Esophagus squamous epithelium (tissue), 5 donors: ENCODE data around the gene B4GALNT2. TPM values are rescaled to one million over a fixed set of nuclear protein-coding genes. Genes with fewer than 3 reads are reported as not detected.

ENCODE experiments used
- DNase-seq: peaks from one replicate; lab custom pipeline; 2025; lab: John Stamatoyannopoulos, UW
- H3K27ac ChIP-seq, 4 donors: fragments of 200-600 bp; sonication (generic); one replicate each; pipeline ENCODE4 v1.5.1; 2016 to 2019; ENCODE audit warnings: mild to moderate bottlenecking in 1 of 4
- H3K27me3 ChIP-seq, 4 donors: fragments of 200-600 bp; sonication (generic); 1 replicate in 3 of 4; 2 replicates in 1 of 4; pipeline versions ENCODE4 v1.5.1 to v1.6.0; 2017 to 2021; ENCODE audit warnings: antibody characterized with exemption in 1 of 4
- H3K36me3 ChIP-seq, 3 donors: fragments of 200-600 bp; sonication (generic); one replicate each; pipeline ENCODE4 v1.5.1; 2016 to 2019
- H3K4me1 ChIP-seq, 3 donors: fragments of 200-600 bp; sonication (generic); one replicate each; pipeline ENCODE4 v1.5.1; 2017 to 2019
- H3K4me3 ChIP-seq, 4 donors: fragments of 200-600 bp; sonication (generic); 1 replicate in 3 of 4; 2 replicates in 1 of 4; pipeline ENCODE4 v1.5.1; 2016 to 2019; ENCODE audit warnings: mild to moderate bottlenecking in 2 of 4, moderate library complexity in 1 of 4
- H3K9me3 ChIP-seq, 3 donors: fragments of 200-600 bp; sonication (generic); one replicate each; pipeline ENCODE4 v1.5.1; 2016 to 2019
- CTCF ChIP-seq, 6 experiments: fragments of 450-650 bp in 4 of 6; fragments of 200-600 bp in 2 of 6; sonication (generic) in 2 of 6; IDR thresholded peaks; one replicate each; pipeline ENCODE4 v1.5.1; 2016 to 2019; ENCODE audit warnings: antibody characterized with exemption in 6 of 6, mild to moderate bottlenecking in 4 of 6, moderate library complexity in 4 of 6
- POLR2A ChIP-seq, 4 donors: fragments of 450-650 bp; IDR thresholded peaks; one replicate each; pipeline ENCODE4 v1.6.1; 2017; ENCODE audit warnings: antibody characterized with exemption in 4 of 4, mild to moderate bottlenecking in 4 of 4, moderate library complexity in 3 of 4
- WGBS, 2 donors: methylation state at CpG; one replicate each; pipeline ENCODE4 v1.1.5; 2018; 5-methylcytosine and 5-hydroxymethylcytosine counted together
- intact Hi-C: fragments of 100-400 bp; cut with DNase I; formaldehyde crosslinking; loops from one replicate; pipeline ENCODE4 v1.15.0; 2022
- total RNA-seq, 4 donors: library from RNA; depleted of rRNA; stranded (reverse); fragments of >200 nt; gene quantifications; one replicate each; pipeline ENCODE4 v1.1.0, GENCODE V29; 2016
- donor health status: DM: yes; HTN: yes; CAD: no.

Gene B4GALNT2
- total RNA-seq, 4 donors from 2014 or later, result 0.04 TPM; not detected in 3

- Histone ChIP-seq H3K36me3 (peaks cover 0 to 8% (median 0%) of the 10 kb centered on the region in 3 donors), H3K27ac (no peak overlapping the region), H3K4me3 (no peak overlapping the region), H3K27me3 (peaks cover 7 to 100% (median 14%) of the 10 kb centered on the region in 4 donors), H3K4me1 (peaks cover 13 to 41% (median 24%) of the 10 kb centered on the region in 3 donors), H3K9me3 (no peaks in the 10 kb centered on the region)
- no peak for DNase-seq
- WGBS, 2 donors, result 63 to 78% methylated on average over 7 of the region's 8 CpGs
- TF ChIP-seq CTCF (IDR thresholded peaks at IDR 0.05) (no peak), POLR2A (IDR thresholded peaks at IDR 0.05) (no peak)
- intact Hi-C loops, result no loop called here
Observed at GRCh38 chr17:49225554-49226236, 93.1 kb downstream of the B4GALNT2 start.

Other genes starting within 250 kb of the B4GALNT2 start
- gene ATP5MC1, start 240.0 kb upstream of the B4GALNT2 start, total RNA-seq, result 100 to 1,000 TPM; 111 to 210 (median 162) TPM
- 10 to 100 TPM; 45.3 to 57.6 (median 53.3) TPM for gene UBE2Z, start 224.4 kb upstream of the B4GALNT2 start, total RNA-seq
- gene SNF8, start 187.9 kb upstream of the B4GALNT2 start, total RNA-seq, result 10 to 100 TPM; 39.0 to 64.7 (median 60.4) TPM
- not detected for gene GIP, start 164.2 kb upstream of the B4GALNT2 start, total RNA-seq
- gene IGF2BP1, start 135.4 kb upstream of the B4GALNT2 start, total RNA-seq, result not detected
- 1 to 10 TPM in 2 of 4 donors, not detected in 2; 1.4 to 1.7 TPM for gene GNGT2, start 77.8 kb downstream of the B4GALNT2 start, total RNA-seq
- gene ABI3, start 77.9 kb downstream of the B4GALNT2 start, total RNA-seq, result 1 to 10 TPM; 1.5 to 8.8 (median 4.2) TPM
- gene PHOSPHO1, start 98.0 kb downstream of the B4GALNT2 start, total RNA-seq, result 1 to 10 TPM in 1 of 4 donors, under 1 TPM in 1, not detected in 2; 0.38 to 2.4 TPM
- gene ZNF652, start 229.5 kb downstream of the B4GALNT2 start, total RNA-seq, result 10 to 100 TPM; 14.0 to 32.6 (median 20.9) TPM